ENCODE measurements around the gene LUC7L2. TPM values are rescaled to one million over a fixed set of nuclear protein-coding genes. Genes with fewer than 3 reads are reported as not detected.
"Not testable (repeated sequence)": the region's sequence is repeated elsewhere in the genome, so short reads cannot be mapped to it uniquely, and the experiment has no call there.

LUC7L2 gene
- total RNA-seq, 1 experiment from 2014 or later: 49.6 TPM

- in situ Hi-C loops (cut with HindIII; ENCODE audit: low pct_unique_long_range_greater_than_20kb, low sequenced_read_pairs): no loop called here
- DNase-seq (ENCODE audit: low read depth, low spot score): no peak
Observed at GRCh38 chr7:139457153-139457946, 97.7 kb downstream of the LUC7L2 start.

GRCh38 chr7:139463421-139463820, 103.7 kb downstream of the LUC7L2 start:
- DNase-seq (ENCODE audit: low read depth, low spot score); in situ Hi-C loops (cut with HindIII; ENCODE audit: low pct_unique_long_range_greater_than_20kb, low sequenced_read_pairs): not testable (repeated sequence)

GRCh38 chr7:139464511-139464910, 104.8 kb downstream of the LUC7L2 start:
- in situ Hi-C loops (cut with HindIII; ENCODE audit: low pct_unique_long_range_greater_than_20kb, low sequenced_read_pairs); DNase-seq (ENCODE audit: low read depth, low spot score): not testable (repeated sequence)

DNA sequence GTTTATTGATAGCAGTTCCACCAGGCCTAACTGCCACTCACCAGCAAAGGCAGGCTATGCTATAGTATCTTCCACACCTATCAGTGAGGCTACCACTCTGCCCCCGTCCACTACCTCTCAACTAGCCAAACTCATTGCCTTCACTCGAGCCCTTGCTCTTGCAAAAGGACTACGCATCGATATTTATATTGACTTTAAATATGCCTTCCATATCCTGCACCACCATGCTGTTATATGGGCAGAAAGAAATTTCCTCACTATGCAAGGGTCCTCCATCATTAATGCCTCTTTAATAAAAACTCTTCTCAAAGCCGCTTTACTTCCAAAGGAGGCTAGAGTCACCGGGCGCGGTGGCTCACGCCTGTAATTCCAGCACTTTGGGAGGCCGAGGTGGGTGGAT, 105.4 kb downstream of the LUC7L2 start:
- DNase-seq (ENCODE audit: low read depth, low spot score); in situ Hi-C loops (cut with HindIII; ENCODE audit: low pct_unique_long_range_greater_than_20kb, low sequenced_read_pairs): not testable (repeated sequence)

DNA sequence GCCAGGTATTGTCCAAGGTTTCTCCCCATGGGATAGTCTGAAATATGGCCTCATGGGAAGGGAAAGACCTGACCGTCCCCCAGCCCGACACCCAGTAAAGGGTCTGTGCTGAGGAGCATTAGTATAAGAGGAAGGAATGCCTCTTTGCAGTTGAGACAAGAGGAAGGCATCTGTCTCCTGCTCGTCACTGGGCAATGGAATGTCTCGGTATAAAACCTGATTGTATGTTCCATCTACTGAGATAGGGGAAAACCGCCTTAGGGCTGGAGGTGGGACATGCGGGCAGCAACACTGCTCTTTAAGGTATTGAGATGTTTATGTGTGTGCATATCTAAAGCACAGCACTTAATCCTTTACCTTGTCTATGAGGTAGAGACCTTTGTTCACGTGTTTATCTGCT, 108.0 kb downstream of the LUC7L2 start:
- DNase-seq (ENCODE audit: low read depth, low spot score); in situ Hi-C loops (cut with HindIII; ENCODE audit: low pct_unique_long_range_greater_than_20kb, low sequenced_read_pairs): not testable (repeated sequence)

- DNase-seq (ENCODE audit: low read depth, low spot score); in situ Hi-C loops (cut with HindIII; ENCODE audit: low pct_unique_long_range_greater_than_20kb, low sequenced_read_pairs): not testable (repeated sequence)
Observed at GRCh38 chr7:139468281-139468680, 108.6 kb downstream of the LUC7L2 start.

- in situ Hi-C loops (cut with HindIII; ENCODE audit: low pct_unique_long_range_greater_than_20kb, low sequenced_read_pairs): no loop called here
- no peak for DNase-seq (ENCODE audit: low read depth, low spot score)
Observed at GRCh38 chr7:139471740-139472353, 112.2 kb downstream of the LUC7L2 start.

Small RNA genes within 50 kb of the gene (small RNA-seq; reads per million reads assigned to genes)
- gene RNU6-206P (0 reads per million in 2 experiments), gene RNU6-911P (0 reads per million in 2 experiments)

Other genes with a start within 250 kb of the LUC7L2 start
- 4.5 and 5.4 TPM in 2 replicates for gene UBN2, start 128.7 kb upstream of the LUC7L2 start, total RNA-seq (2014; rRNA removed; shearing (Covaris generic))
- gene FMC1, start 18.6 kb upstream of the LUC7L2 start, total RNA-seq (2014; rRNA removed; shearing (Covaris generic)): 17.8 and 21.0 TPM in 2 replicates
- 0.05 and 0.21 TPM in 2 replicates for gene KLRG2, start 123.8 kb downstream of the LUC7L2 start, total RNA-seq (2014; rRNA removed; shearing (Covaris generic))
- gene CLEC2L, start 163.8 kb downstream of the LUC7L2 start, total RNA-seq (2014; rRNA removed; shearing (Covaris generic)): not detected in 2 replicates

All from SK-MEL-5 (cell line).